Middle frontal gyrus (tissue), 1 donor: ENCODE measurements around the gene LDAH.

ENCODE experiments used
- DNase-seq: peaks from one replicate; pipeline ENCODE4 v3.0.0-alpha.2; 2015; ENCODE audit warnings: low spot score; ENCODE audit errors: extremely low spot score

Gene LDAH

DNA sequence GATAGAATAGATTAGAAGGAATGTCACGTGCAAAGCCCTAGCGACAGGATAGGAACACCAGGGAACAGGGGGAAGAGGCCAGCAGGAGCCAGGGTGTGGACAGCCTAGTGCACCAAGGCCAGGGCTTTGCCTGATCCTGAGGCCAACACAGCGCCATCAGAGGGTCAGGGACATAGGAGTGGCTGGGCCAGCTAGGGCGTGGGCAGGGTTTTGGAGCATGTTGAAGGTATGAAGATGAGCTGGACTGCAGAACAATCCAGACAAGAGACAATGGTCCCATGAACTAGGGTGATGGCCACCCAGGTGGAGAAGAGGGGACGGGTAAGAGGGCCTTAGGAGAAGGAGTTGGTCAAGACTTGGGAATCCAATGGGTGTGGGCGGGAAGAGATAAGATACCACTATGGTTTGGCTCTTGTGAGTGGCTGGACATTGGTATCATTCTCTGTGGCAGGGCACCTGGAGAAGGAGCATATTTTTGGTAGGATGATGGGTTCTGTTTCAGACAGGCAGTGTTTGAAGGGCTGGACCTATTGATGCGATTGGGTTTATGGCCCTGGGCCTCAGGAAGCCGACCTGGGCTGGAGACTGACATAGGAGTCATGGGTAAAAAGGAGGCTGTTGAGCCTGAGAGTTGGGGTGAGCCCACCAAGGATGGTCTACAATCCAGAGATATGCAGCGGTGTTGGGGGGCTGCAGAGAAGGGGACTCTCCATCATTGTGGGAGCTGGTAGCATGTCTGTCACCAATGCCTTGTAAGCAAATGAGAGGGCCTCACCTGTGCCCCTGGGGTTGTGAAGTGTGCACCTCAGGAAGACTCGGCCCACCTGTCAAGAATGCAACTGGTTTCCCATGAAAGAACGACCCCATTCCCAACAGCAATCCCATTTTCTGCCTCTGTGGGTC, 170.0 kb downstream of the LDAH start:
- no peak for DNase-seq

- DNase-seq: no peak
These were observed 170.8 kb downstream of the LDAH start for GRCh38 chr2:20652141-20652540.

DNA sequence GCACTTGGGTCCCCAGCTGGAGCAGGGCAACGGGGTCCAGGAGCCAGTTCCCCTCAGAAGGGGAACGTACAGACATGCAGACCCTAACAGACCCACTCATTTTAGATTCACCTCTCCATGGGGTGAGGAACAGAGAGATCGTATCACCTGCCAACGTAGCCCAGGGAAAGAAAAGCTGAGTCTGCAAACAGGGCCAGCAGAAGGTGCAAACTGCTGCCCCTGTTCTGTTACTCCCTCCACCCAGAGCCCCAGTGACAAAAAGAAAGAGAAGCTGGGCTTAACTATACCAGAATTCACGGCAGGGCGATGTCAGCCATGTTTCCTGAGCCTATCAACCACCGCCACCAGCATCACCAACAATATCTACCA, 171.2 kb downstream of the LDAH start:
- DNase-seq: no peak

GRCh38 chr2:20650877-20651730, 171.8 kb downstream of the LDAH start, which contains the start of gene HS1BP3:
Gene HS1BP3, minus strand, starts transcription at chr2:20651098. Its CDS starts 35 bp downstream, at chr2:20651063.
- DNase-seq: peak; percentile 74

DNA sequence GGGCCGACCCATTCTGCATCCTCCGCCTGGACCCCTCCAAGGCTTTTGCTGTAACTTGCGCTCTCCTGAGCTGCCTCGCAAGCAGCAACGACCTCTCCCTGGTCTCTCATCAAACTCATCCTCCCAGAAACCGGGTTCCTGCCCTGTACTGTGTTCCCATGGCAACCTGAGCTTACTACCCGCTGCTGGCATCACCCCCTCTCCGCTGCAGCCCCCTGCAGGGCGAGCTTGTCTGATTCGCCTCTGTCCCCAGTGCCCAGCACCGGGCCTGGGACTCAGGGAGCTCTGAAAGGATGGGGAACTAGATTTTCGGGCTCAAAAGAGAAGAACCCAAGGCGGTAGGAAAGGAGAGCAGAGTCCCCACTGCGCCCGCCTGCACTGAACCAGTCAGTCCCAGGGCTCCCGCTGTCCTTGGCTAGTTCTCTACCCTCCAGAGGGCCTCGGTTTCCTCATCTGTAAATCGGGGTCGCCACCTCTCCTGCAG, 172.5 kb downstream of the LDAH start:
- DNase-seq: no peak

DNA sequence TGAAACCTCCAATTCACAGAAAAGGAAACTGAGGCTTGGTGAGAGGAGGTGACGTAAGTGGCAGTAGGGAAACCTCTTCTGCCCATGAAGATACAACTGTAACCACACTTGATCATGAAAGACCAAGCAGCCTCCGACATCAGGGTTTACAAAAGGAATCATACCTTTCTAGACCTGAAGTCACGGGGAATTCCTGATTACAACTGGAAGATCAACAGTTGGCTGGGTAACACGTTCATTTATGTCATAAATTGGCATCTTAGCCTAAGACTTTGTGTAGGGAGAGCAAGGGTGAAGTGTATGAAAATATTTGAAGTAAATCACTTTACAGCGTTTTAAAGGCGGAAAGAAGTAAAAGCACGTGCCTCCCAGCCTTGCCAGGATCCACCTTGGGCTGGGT, 172.9 kb downstream of the LDAH start:
- no peak for DNase-seq

DNA sequence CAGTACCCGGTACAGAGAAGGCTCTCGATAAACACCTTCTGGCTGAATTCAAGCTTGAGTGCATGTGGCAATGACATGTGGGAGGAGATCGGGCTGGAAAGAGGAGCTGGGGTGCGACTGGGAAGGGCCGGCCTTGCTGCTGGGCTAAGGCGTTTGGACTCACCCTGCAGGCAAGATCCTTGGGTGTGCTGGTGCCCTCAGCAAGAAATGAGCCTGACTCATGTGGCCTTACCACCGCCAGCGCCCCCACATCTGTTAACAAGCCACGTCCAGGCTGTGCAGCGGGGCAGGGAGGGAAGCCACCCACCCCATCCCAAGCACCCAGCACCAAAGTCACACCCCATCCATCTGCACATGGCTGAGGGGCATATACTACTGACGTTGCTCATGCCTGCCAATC, 173.3 kb downstream of the LDAH start:
- DNase-seq: no peak

- DNase-seq: no peak
These were observed 174.1 kb downstream of the LDAH start for GRCh38 chr2:20648831-20649230.

DNA sequence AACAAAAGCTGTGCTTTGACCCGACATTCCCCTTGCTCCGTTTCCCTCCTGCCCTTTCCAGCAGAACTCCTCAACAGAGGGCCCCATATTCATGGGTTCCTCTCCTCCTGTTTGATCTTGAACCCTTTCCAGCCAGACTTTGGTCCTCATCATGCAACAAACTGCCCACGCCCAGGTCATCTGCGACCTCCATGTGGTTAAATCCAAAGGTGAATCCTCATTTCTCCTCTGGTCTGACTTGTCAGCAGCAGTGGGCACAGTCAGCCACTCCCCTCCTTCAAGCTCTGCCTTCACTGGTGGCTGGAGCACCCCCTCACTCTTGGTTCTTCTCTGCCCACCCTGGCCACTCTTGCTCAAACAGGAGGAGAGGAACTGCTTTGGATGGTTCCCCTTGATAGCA, 174.7 kb downstream of the LDAH start:
- no peak for DNase-seq

- no peak for DNase-seq
These were observed 175.2 kb downstream of the LDAH start for GRCh38 chr2:20647738-20648137.

- DNase-seq: no peak
These were observed 175.7 kb downstream of the LDAH start for GRCh38 chr2:20647211-20647610.

DNA sequence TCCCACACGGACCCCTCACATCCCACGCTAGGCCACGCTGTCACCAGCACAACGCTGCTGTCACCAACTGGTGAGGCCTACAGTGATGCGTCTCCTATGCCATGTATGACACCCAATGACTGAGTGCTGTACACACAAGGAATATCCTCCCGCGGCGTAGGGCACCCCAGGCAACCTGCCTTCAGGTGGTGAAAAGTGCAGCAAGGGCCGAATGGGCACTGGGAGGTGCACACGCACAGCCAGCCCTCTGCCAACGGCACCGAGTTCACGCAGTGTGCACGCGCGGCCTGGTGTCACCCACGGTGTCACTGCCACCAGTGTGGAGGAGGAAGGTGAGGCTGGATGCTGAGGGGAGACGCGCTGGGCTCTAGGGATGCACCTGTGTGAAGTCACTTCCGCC, 176.5 kb downstream of the LDAH start:
- DNase-seq: no peak

GRCh38 chr2:20645761-20646160, 177.1 kb downstream of the LDAH start:
- no peak for DNase-seq

GRCh38 chr2:20645301-20645701, 177.6 kb downstream of the LDAH start:
- no peak for DNase-seq

GRCh38 chr2:20643826-20644225, 179.1 kb downstream of the LDAH start:
- no peak for DNase-seq

DNA sequence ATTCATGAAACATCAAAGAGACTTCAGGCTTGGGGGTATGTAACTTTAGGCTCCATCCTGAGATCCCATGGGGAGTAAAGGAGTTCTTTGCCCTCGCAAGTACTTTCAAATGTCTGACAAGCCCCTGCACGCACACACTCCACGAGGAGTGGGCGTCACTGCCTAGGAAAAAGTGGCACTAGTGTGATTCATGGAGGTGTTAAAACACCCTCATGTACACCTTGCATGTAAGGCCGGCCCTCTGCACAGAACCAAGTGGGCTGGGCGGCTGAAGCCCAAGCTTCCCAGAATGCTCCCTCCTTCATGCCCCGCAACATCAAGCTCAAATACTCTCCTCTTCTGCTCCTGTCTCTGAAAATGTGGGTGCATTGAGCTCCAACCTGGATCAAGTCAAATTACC, 179.8 kb downstream of the LDAH start:
- DNase-seq: no peak

DNA sequence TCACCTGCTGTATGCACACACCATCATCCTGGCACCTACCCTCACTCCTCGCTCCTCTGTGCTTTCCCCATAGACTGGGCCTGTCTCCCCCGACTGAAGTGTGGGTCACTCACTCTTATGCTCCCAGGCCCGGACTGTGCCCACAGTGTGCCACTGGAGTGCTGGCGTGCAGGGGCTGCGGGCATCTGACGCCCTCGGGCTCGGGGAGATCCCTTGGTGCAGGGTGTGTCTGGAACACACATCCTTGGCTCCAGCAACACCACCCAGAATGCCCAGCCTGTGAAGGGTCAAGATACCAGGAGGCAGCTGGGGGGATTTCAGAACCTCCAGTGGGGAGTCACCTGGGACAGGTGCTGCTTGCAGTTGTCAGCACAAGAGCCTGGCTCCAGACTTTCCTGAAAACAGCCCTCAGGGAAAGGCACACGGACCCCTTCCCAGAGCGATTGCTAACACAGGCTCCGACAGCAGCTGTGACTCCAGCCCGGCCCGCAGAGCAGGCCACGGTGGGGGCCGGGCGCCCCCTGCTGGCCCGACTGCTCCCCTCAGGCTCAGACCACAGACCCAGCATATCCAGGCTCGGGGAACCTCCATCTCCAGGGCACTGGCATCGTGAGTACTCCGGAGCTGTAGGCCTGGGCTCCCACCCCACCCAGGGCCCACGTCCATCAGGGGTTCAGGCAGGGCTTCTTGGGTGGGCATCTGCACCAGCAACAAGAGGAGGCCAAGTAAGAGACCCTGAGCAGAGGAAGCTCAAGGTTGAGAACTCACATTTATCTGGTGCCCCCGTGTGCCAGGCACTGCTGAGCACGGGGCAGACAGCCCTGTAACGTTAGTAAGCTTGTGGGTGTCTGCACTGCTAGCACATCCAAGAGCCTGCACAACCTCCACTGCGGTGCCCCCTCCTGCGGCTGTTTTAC, 180.6 kb downstream of the LDAH start:
- peak; percentile 68 for DNase-seq

DNA sequence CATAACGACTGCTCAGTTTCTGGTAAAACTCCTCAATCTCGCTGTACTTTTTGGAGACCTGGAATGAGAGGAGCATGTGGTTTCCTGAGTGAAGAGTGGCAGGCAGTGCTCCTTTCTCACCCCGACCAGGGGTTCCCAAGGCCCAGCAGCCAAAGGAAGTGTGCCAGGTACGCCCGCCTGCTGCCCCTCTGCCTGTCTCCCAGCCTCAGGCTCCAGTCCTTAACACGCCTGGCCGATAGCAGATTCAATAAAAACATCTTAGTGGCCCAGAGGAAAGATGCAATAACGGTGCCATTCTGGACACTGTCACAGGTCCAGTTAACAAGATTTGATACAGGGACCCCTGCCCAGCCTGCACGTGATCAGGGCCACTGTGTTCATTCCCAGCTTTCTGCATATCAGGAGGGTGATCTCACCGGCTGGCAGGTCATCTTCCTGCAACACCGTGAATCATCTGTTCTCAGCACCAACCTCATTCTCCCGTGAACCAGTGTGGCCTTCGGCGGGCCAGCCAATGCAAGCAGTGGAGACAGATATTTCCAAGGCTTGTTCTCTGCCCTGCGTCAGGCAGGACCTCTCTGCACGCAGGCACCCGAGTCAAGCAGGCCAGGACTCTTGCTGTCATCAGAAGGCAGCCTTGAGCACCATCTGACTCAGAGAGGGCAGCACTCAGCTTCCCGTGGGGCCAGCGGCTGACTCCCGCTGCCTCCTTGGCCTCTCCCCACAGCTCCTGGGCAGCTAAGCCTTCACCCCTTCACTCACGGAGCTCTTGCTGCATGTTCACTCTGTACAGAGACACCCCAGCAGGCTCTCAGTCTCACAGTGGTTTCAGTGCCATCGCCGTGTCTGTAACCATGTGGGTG, 181.5 kb downstream of the LDAH start:
- DNase-seq: no peak

DNA sequence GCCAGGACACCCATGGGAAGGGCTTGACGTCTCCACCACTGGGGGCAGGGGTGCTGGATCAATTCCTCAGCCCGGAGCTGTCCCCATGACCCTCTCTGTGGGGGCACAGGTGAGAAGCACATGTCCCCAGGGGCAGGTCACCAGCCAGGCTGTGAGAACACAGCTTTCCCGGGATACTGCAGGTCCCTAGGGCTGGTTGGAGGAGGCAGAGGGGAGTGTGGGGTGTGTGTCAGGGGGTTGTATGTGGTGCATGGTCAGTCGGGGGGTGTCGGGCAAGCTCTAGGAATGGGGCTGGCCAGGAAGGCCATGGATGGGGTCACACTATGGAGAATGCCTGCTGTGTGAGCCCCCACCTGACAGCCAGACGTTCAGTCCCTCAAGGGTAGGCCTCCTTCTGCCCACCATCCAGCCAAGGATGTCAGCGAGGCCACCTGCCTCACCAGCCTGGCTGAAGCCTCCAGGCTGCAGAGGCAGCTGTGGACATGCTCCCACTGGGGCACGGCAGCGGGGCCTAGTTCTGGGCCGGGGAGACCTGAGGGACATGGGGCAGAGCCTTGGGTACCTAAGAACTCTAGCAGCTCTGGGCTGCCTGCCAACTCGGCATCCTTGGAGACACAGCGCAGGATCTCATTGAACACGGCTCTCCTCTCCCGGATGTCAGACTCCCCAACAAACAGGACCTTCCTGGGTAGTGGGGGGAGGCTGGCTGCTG, 182.3 kb downstream of the LDAH start:
- DNase-seq: no peak
